Measurements from ENCODE around the gene GABRD. TPM values are rescaled to one million over a fixed set of nuclear protein-coding genes. Genes with fewer than 3 reads are reported as not detected.

The GABRD gene
- total RNA-seq, 2 donors from 2014 or later, result not detected

DNA sequence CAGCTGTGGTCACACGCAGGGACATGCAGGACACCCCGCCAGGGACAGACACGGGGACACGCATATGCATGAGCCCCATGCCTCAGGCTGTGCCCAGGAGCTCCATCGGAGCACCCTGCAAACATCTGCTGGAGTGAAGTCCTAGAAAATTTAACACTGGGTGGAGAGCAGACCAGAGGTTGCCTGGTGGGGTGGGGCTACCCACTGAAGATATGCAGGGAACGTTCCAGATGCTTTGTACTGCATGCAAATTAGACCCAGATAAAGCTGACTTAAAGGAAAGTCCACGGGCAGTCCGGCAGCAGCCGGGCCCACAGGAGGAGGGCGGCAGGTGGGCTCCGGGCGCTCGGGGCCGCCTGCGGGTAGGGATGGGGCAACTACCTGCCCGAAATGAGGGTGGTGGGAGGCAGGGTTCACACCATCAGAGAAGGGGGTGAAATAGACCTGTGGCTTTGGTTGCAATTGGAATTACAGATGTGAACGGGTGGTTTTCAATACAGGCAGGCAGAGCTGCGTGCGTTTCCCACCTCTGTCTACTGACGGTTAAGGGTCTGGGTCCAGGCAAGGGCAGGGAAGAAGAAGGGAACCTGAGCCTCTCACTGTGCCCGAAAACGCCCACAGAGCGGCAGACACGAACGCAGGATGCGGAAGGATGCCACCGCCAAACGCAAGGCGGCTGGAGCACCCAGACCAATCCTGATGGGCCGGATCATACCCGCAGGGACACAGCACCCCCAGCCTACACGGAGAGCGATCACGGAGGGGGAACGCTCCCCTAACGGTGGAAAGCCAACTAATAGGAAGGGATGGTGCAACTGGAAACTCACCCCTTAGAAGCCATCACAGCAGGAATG, 36.5 kb upstream of the GABRD start:
- Mint-ChIP-seq H3K27ac (no peak overlapping the region), H3K9me3 (peaks cover 10% of the 10 kb centered on the region), H3K27me3 (ENCODE audit: insufficient read depth) (no peaks in the 10 kb centered on the region), H3K4me1 (no peaks in the 10 kb centered on the region), H3K36me3 (ENCODE audit: low read depth) (no peaks in the 10 kb centered on the region), H3K4me3 (no peak overlapping the region)
- TF ChIP-seq, protein P1, sequence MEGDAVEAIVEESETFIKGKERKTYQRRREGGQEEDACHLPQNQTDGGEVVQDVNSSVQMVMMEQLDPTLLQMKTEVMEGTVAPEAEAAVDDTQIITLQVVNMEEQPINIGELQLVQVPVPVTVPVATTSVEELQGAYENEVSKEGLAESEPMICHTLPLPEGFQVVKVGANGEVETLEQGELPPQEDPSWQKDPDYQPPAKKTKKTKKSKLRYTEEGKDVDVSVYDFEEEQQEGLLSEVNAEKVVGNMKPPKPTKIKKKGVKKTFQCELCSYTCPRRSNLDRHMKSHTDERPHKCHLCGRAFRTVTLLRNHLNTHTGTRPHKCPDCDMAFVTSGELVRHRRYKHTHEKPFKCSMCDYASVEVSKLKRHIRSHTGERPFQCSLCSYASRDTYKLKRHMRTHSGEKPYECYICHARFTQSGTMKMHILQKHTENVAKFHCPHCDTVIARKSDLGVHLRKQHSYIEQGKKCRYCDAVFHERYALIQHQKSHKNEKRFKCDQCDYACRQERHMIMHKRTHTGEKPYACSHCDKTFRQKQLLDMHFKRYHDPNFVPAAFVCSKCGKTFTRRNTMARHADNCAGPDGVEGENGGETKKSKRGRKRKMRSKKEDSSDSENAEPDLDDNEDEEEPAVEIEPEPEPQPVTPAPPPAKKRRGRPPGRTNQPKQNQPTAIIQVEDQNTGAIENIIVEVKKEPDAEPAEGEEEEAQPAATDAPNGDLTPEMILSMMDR (conservative IDR thresholded peaks at IDR 0.05), result no peak
- Histone ChIP-seq H3K36me3 (ENCODE audit: control insufficient read depth, insufficient read depth, low read length) (no peaks in the 10 kb centered on the region), H3K4me3 (ENCODE audit: low read length) (no peak overlapping the region), H3K4me1 (ENCODE audit: control insufficient read depth, insufficient read depth, low read length) (no peaks in the 10 kb centered on the region), H3K9me3 (ENCODE audit: control insufficient read depth, low read length) (no peaks in the 10 kb centered on the region), H3K9ac (ENCODE audit: extremely low read depth, low read length, poor library complexity, severe bottlenecking) (no peak overlapping the region), H3K27ac (ENCODE audit: low read depth, low read length) (no peak overlapping the region), H3K27me3 (ENCODE audit: control insufficient read depth, insufficient read depth, low read length, poor library complexity, severe bottlenecking) (no peaks in the 10 kb centered on the region)
- DNase-seq, result peak; percentile 37
- WGBS, 2 experiments (ENCODE audit: insufficient coverage in 1 of 2, insufficient read length in 1 of 2), result 93% methylated on average over 25 to 36 of the region's 36 CpGs

DNA sequence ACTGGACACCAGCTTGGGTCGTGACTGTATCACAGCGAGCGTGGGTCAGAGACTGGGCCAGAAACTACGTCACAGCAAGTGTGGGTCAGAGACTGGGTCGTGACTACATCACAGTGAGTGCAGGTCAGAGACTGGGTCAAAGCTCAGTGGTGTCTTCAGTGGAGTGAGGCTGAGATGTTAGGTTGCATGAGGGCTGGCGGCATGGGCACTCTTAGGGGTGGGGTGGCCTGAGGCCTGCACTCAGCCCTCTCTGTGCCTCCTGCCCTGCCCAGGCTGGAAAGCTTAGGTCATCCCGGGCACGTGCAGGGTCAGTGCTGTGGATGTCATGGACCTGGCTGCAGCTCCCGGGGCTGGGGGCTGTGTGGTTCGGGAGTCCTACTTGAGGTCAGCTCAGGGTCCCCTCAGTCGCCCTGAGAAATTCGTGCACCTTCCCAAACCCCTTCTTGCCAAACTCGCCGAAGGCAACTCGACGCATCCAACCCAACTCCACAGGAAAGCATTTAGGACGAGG, 34.5 kb upstream of the GABRD start:
- TF ChIP-seq, protein P1 (conservative IDR thresholded peaks at IDR 0.05), result no peak
- DNase-seq, result no peak
- Histone ChIP-seq H3K9ac (ENCODE audit: extremely low read depth, low read length, poor library complexity, severe bottlenecking) (no peak overlapping the region), H3K4me1 (ENCODE audit: control insufficient read depth, insufficient read depth, low read length) (no peaks in the 10 kb centered on the region), H3K9me3 (ENCODE audit: control insufficient read depth, low read length) (no peaks in the 10 kb centered on the region), H3K27me3 (ENCODE audit: control insufficient read depth, insufficient read depth, low read length, poor library complexity, severe bottlenecking) (no peaks in the 10 kb centered on the region), H3K36me3 (ENCODE audit: control insufficient read depth, insufficient read depth, low read length) (no peaks in the 10 kb centered on the region), H3K27ac (ENCODE audit: low read depth, low read length) (no peak overlapping the region), H3K4me3 (ENCODE audit: low read length) (no peak overlapping the region)
- WGBS, 2 experiments (ENCODE audit: insufficient coverage in 1 of 2, insufficient read length in 1 of 2), result 84 to 86% methylated on average over 11 to 17 of the region's 17 CpGs
- no peaks in the 10 kb centered on the region for H3K27me3 Mint-ChIP-seq (ENCODE audit: insufficient read depth)
- no peak overlapping the region for H3K4me3 Mint-ChIP-seq
- H3K27ac Mint-ChIP-seq, result peak overlapping the region; percentile 3
- H3K36me3 Mint-ChIP-seq (ENCODE audit: low read depth), result no peaks in the 10 kb centered on the region
- H3K9me3 Mint-ChIP-seq, result peaks cover 1% of the 10 kb centered on the region
- H3K4me1 Mint-ChIP-seq, result no peaks in the 10 kb centered on the region

DNA sequence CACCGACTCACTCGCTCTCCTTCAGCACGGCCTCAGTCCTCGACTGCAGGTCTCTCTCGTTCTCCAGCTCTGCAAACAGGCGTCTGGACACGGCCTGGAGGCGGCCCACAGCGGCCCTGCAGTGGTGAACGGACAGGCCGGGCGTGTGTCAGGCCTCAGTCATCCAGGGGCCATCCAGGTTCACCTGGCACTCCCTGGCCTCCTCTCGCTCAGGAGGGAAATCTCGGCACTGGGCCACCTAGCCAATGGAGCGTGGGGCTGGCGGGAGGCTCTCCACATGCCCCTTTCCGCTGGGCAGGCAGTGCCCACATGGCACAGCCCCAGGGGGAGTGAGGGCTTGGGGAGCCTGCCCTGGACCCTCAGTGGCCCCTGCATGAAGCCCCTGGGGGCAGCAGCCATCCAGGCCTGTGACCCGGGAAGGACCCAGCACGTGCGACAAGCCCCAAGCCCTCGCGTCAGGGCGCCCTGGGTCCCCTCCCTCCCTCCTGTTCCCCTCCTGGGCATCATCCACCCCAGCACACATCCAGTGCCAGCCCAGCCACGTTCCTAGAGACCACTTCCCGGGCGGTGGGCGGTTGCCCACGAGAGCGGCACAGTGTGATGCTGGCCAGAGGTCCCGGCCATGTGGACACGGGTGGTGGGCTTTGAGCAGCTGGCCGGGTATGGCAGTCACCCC, 33.6 kb upstream of the GABRD start:
- no peak overlapping the region for H3K27ac ChIP-seq (ENCODE audit: low read depth, low read length)
- TF ChIP-seq, protein P1 (conservative IDR thresholded peaks at IDR 0.05), result no peak
- H3K36me3 ChIP-seq (ENCODE audit: control insufficient read depth, insufficient read depth, low read length), result no peaks in the 10 kb centered on the region
- H3K4me3 ChIP-seq (ENCODE audit: low read length), result no peak overlapping the region
- Mint-ChIP-seq H3K36me3 (ENCODE audit: low read depth) (no peaks in the 10 kb centered on the region), H3K9me3 (peaks cover 1% of the 10 kb centered on the region), H3K4me1 (no peaks in the 10 kb centered on the region), H3K27ac (peak overlapping the region; percentile 3), H3K27me3 (ENCODE audit: insufficient read depth) (no peaks in the 10 kb centered on the region), H3K4me3 (no peak overlapping the region)
- no peaks in the 10 kb centered on the region for H3K4me1 ChIP-seq (ENCODE audit: control insufficient read depth, insufficient read depth, low read length)
- H3K27me3 ChIP-seq (ENCODE audit: control insufficient read depth, insufficient read depth, low read length, poor library complexity, severe bottlenecking), result no peaks in the 10 kb centered on the region
- H3K9ac ChIP-seq (ENCODE audit: extremely low read depth, low read length, poor library complexity, severe bottlenecking), result no peak overlapping the region
- peak; percentile 45 for DNase-seq
- WGBS, 2 experiments (ENCODE audit: insufficient coverage in 1 of 2, insufficient read length in 1 of 2), result 89 to 93% methylated on average over 26 to 32 of the region's 32 CpGs
- no peaks in the 10 kb centered on the region for H3K9me3 ChIP-seq (ENCODE audit: control insufficient read depth, low read length)

Data from endodermal cell (in vitro differentiated cells).